CD4-positive, alpha-beta T cell treated with Interleukin-17A for 4 hours (primary cell): ENCODE measurements around the gene SERPINI1.
"Not testable (repeated sequence)": the region's sequence is repeated elsewhere in the genome, so short reads cannot be mapped to it uniquely, and the experiment has no call there.

ENCODE experiments used
- DNase-seq: peaks from one replicate; pipeline ENCODE4 v3.0.0-alpha.2; 2020; ENCODE audit warnings: mixed read lengths

The SERPINI1 gene

DNA sequence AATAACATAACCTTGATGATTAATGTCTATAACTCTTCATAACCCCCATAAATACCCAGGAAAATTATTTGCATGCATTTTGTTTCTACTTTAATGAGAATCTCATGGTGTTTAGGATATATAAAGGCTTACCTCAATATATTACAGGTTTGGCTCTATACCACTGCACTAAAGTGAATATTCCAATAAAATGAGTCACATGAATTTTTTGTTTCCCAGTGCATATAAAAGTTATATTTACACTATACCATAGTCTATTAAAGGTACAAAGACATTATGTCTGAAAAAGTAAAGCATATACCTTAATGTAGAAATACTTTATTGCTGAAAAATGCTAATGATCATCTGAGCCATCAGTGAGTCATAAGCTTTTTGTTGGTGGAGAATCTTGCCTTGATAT lies 74.7 kb downstream of the SERPINI1 start:
- no peak for DNase-seq

DNA sequence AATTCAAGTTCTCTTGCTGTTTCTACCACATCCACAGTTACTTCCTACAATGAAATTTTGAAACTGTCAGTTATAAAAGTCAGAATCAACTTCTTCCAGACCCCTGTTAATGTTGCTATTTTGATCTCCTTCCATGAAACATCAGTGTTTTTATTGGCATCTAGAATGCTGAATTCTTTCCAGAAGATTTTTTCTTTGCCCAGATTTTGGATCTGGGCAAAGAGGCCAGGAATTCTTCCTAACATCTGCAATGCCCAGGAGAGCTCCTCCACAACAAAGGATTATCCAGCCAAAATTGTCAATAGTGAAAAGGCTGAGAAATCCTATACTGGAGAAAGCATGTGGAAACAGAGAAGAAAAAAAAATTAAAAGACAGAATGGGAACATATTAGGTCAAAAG lies 75.5 kb downstream of the SERPINI1 start:
- no peak for DNase-seq

DNA sequence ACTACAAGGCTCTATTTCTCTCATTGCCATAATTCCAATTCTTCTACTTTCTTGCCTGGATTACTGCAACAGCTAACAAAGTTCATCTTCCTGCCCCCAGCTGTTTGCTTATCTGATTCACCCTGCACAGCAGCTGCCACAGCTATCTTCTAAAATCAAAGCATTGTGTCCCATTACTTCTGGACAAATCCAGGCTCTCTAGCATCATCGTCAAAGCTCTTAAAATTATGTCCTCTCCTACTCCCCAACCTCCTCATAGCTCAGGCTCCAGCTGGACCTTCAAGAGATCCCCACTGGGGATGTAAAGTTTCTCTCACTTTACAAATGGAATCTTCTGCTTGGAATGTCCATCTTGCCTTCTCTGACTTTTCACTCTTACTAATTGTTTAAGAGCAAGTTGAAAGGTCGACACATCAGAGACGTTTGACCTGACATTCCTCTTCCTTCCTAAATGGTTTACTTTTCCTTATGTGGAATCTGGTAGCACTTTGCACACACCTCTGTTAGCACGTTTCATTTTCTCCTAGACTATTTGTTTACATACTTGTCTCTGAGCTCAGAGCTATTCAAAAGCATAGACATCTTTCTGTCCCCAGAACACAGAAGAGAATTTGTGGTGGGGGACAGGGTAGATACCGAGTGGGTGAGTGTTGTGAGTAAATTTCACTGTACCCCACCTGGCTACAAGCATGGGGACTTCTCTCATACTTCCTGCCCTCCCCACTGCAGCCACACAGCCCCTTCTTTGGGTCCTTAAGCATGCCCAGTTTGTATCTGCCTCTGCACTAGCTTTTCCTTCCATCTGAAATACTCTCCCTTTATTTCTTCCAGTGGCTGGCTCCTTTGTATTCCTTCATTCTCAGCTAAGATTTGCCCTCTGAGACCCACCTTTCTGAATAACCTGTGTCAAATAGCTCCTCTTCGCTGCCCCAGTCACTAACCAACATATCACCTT lies 77.9 kb downstream of the SERPINI1 start:
- no peak for DNase-seq

DNA sequence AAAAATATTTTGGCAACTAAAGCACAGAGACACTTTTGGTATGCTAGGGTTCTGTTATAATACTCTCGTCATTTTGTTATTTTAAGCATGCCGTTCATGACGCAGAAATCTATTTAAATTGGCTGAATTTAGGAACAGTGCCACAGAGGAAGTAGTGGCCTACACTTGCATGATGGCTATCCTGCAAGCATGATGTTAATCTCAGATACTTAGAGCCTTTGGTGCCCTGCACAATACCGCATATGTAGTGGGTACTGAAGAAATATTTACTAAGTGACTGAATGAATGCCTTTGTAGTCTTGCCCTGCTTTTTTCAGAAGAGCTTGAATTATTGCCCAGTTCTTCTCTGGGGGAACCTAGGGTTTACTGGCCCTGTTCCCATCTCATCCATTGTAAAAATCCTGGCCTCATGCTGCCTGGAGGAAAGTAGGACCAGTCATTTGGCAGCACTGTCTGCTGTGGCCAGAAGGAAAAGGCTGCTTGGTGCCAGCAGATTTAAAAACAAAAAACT lies 79.0 kb downstream of the SERPINI1 start:
- no peak for DNase-seq

DNA sequence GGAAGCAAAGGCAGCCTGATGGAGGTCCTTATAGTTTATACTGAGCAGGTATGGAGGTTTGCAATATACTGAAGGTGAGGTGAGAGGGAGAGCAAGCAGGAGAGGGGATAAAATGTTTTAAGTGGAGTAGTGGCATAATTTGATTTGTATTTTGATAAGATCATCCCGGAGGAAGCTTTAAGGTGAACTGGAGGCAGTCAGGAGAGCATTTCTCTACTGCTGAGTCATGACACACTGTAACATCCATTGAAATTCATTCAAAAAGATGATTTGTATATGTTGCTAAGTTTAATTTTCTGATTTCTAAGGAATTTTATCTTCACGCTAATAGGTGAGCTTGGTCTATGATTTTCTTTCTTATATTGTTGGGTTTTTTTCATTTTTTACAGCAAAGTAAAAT lies 81.4 kb downstream of the SERPINI1 start:
- DNase-seq = no peak

DNA sequence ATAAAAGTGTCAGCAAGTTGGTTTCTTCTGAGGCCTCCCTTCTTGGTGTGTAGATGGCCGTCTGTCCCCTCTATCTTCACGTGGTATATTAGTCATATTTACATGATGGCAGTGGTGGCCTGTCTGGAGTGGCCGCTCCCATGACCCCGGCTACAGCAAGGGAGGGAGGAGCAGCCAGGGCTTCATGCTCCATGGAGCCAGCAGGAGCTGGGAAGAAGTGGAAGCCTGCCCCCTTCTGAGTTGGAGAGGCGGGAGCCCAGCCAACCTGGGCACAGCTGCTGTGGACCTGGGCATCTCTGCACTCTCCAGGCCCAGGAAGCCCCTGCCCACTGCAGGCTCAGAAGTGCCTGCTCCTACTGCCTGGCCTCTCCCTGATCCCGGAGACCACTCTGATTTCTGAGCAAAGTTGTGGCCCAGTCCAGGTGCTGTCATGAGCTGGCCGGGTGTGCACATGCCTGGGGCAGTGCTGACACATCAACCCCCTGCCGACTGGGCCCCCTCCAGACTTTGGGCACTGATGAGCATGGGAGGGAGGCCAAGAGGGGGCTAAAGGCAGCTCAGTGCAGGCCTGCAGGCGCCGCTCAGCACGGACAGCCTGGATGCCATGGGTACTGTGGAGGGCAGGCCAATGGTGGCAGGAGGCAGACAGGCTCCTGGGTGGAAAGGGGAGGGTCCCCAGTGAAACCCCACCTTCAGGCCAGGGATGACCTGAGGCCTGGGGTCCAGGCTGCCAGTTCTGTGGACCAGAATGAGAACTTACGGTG lies 84.8 kb downstream of the SERPINI1 start:
- no peak for DNase-seq

DNA sequence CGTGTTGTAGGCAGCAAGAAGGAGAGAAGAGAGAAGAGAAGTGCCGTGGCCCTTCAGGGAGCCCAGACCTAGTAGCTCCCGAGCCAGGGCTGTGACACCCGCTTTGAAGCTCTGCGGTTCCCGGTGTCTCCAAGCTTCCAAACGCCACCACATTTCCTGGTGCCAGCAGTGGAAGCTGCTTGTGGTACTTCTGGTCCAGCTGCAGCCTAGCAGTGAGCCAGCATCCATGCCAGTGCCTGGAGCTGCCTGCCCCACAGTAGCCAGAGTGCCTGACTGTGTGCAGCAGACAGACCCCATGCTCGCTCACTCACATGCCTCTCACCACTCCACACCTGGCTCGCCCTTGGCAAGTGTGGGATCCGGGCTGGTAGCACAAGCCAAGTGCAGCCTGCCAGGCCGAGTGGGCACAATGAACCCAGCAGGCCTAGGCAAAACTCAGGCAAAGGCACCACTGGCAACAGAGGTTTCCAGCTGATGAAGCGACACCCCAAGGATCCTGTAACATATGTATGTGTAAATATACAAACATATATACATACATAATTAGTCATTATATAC lies 85.8 kb downstream of the SERPINI1 start:
- DNase-seq = no peak

DNA sequence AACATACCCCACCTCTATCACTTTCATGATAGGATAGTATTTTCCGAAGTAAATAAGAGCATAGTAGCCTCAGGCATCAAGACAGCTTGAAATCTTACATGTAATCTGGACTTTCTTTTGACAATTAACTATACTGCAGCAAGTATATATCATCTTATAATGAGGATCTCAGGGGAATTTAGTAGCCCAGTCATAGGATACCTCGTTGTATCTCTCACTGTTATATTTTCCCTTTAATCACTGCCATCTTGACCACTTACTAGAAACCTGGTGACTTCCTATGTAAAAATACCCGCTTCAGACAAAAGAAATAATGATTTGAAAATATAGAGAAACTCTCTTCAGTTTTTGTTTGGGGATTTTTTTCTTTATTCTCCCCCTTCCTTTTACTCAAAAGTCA lies 88.2 kb downstream of the SERPINI1 start:
- DNase-seq = no peak

DNA sequence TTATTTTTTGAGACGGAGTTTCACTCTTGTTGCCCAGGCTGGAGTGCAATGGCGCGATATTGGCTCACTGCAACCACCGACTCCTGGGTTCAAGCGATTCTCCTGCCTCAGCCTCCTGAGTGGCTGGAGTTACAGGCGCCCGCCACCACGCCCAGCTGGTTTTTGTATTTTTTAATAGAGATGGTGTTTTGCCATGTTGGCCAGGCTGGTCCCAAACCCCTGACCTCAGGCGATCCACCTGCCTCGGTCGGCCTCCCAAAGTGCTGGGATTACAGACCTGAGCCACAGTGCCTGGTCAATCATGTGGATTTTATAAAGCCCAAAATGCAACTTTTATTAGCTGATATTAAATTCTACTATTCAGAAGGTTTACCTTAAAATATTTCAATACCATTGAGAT lies 92.1 kb downstream of the SERPINI1 start:
- DNase-seq = not testable (repeated sequence)

DNA sequence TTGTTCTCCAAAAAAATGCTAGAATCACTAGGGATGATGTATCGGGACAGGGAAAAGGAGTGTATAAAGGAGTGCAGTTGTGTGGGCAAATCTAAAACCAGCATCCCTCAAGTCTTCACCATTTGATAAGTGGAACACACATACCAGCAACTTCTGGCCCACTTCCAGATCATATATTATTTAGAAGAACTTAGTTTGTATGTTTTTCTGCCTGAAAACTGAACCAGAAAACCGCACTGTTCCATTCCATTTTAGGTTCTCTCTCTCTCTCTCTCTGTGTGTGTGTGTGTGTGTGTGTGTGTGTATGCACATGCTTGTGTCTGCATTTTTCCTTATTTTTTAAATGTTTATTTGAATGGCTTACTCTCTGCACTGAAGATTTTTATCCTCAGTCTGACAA lies 93.5 kb downstream of the SERPINI1 start:
- DNase-seq = no peak

DNA sequence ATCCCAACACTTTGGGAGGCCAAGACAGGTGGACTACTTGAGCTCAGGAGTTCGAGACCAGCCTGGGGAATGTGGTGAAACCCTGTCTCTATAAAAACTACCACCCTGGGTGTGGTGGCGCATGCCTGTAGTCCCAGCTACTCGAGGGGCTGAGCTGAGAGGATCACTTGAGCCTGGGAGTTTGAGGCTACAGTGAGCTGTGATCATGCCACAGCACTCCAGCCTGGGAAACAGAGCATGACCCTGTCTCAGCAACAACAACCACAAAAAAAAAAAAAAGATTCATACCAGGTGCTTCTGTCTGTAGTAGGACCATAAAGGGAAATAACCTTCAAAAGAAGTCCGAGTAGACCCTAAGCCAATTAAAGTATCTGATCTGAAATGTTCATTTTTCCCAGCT lies 94.5 kb downstream of the SERPINI1 start:
- DNase-seq = no peak

DNA sequence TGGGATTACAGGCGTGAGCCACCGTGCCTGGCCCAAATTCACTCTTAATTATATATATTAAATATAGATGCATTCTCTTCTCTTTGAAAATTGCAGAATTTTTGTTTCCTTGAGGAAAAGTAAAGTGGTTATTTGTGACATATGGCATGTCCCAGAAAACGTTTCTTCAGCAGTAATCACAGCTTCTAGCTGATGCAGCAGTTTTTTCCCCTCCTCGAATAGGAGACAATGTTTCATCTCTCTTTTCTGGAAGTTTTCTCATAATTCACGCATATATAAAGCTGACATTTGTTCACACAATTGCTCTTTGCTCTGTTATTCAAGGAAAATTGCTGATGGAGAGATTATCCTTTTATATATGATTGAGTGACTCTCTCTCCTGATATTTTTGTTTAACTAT lies 99.8 kb downstream of the SERPINI1 start:
- DNase-seq = no peak

DNA sequence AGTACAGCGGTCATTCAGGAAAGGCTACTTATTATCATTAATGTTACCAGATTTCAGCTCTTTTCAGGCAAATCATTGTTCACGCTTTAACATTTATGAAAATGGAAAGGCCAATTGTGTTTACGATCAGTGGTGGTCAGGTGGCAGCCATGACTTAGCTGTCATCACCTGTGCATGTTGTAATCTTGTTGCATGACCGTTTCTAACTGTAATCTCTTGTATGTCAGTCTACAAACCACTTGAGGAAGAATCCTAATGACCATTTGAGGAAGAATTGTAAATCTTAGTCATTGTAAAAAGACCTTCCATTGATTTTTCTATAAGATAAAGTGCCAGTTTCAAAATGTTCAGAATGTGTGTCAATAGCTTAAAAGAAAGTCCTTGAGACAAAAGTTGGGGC lies 100.4 kb downstream of the SERPINI1 start:
- DNase-seq = no peak

DNA sequence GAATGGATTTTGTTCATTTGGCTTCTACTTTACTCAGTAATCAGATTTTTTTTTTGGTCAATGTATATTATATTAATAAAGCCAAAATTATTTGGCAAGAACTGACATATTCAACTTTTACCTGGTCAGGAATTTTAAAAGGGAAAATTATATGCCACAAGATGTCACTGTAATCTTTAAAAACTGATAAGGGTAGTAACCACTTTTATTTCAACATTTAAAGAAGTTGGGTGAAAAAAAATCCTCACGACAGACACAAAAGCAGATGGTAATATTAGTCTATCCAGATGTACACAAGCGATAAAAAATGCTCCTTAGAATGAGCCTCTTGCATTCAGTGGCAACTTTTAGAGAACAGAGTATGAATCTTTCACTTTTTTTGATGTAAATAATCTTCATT lies 101.9 kb downstream of the SERPINI1 start:
- DNase-seq = no peak

DNA sequence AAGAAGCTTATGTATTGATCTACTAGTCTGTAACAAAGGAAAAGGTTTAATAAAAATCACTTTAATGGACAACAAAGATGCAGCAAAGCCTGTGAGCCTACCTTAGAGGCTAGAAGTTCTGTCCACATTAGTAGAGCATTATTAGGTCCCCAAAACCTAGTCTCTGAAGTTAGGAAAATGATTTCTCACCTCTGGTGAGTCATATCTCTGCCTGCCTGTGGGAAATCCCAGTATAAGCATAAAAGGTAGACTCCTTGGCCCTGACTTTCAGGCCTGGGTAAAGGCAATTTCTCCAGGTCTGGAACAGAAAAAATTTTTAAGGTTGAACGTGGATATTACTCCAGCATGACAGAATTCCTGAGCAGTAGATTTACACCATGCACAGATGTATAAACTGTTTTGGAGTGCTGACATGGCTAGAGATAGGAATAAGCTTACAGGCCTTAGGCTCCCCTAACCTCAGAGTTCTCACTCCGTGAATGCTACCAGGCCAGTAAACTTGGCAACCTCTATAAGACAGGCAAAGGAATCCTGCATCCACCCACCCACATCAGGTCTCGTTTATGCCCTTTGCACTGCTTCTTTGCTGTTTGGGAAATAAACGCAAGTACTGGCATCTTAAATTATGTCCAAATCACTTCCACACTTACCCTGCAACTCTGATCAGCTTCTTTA lies 104.1 kb downstream of the SERPINI1 start:
- no peak for DNase-seq

DNA sequence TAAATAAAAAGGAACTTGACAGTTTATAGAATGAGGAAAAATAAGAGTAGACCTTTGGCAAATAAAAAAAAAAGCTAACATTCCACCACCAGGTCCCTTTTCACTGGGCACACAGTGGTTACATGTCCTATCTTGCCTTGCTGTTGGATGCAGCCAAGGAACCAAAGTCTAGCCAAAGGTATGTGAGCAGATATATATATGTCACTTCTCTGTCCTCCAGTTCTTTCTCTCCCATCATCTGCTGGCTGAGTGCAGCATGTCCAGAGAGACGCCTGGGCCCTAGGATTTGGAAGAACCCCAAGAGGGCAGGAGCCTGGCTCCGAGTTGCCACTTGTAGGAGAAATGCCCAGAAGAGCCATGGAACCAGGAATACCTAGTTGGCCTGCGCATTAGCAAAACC lies 104.7 kb downstream of the SERPINI1 start:
- DNase-seq = no peak

DNA sequence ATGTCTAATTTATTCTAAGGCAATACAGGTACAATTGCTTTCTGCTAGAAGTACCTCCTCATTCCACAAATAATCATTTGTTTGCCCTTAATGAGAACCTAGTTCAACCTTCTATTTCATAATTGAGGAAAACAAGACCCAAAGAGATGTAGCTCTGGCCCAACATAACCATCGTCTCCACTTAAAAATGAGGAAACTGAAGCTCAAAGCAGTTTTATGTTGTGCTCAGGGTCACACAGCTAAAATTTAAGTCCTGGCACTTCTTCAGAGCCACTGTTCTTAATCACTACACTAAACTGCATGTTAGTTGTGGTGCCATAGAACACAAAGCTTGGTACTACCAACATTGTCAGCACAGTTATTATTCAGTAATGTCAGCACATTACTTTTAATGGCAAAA lies 108.0 kb downstream of the SERPINI1 start:
- no peak for DNase-seq

DNA sequence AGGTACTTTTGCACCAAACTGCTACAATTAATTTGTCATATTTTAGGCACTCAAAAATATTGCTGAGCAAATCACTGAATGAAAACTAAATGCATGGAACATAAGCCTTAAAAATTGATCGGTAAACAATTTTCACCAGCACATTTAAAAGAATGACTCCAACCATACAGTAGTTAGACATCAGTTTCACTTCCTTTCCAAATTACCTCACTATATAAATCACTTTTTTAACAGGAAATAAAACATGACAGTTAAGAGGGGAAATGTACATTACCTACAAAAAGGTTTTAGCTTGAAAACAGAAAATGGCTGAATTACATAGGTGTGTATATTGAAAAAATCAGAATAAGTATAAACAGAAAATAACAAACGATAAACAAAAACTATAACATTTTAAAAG lies 108.4 kb downstream of the SERPINI1 start:
- DNase-seq = no peak

DNA sequence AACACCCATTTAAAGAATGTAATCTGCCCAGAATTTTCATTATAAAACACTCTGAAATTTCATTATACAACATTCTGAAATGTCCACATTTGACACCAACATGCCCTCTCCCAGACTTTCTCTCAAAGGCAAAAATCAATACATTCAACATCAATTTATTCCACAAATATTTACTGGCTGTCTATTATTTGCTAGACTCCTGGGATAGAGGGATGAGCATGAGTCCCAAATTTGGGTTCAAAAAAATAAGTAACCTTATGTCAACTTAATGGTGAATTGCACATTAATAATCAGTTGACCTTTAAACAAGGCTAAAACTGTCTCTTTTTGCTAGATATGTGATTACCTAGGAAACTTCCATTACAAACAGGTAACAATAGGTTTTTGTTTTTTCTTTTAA lies 109.0 kb downstream of the SERPINI1 start:
- no peak for DNase-seq

DNA sequence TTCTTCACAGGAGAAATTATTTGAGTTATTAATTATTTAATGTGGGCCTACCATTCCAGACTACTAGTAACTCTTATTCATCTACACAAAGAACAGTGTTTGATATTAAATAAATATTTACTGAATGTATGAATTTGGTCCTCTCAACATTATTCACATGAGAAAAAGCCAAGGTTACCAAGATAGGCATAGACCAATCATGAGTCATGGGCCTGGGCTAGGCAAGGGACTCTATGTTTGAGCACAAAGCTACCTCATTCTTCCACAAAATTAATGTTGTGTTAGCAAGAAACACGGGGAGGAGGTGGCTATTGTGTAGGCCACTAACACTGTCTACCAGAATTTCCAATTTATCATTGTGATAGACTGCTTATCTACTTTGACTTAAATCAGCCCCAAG lies 115.7 kb downstream of the SERPINI1 start:
- no peak for DNase-seq

DNA sequence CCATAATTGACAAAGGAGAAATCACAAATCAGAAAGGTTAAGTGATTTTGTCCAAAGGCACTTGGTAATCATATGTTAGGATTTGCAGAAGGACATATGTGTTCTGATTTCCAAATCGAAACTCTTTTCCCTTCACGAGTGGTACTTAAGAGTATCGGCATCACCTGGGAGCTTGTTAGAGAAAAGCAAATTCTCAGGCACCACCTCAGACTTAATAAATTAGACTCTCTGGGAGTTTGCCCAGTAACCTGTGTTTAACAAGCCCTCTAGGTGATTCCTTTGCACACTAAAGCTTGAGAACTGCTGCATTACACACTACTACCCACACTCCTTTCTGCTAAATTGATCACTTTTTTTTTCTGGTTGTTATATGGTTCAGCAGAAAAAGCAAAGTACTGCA lies 116.2 kb downstream of the SERPINI1 start:
- no peak for DNase-seq

DNA sequence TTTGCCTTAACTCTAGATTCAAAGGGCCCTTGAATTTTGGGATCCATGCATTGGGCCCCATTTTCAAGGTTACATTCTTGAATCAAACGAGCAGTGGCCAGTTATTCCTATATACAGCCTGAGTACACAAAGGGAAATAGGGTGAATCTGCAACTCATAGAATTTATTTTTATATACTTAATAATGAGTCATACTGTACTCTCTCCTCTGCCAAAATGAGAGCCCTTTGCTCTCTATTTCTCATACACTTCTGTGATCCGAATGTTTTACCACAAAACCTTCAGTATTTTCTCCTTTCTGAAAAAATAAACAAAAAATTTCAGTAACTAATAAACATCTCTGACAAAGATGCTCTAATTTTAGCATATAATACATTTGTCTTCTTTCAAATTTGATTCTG lies 116.7 kb downstream of the SERPINI1 start:
- no peak for DNase-seq

DNA sequence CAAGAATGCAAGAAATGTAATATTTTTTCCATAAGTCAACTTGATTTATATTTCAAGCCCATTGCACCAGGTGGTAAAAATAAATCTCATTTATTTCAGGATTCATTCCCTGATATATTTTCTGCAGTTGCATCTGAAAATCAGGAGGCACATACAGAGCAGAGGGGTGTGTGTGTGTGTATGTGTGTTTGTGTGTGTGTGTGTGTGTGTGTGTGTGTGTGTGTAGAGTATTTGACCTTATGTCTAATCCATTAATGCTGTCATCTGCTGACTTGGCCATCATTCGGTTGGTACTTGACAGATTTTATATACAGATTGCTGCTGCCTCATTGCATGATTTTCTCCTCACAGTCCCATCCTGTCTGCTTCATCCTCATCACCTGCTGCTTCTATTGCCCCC lies 118.5 kb downstream of the SERPINI1 start:
- no peak for DNase-seq
